PC-9 (cell line): Measurements from ENCODE around the gene E2F4.

ENCODE experiments used
- CTCF ChIP-seq: fragments of 200-600 bp; sonication (generic); conservative IDR thresholded peaks from 2 replicates; pipeline ENCODE4 v1.6.1; 2017; ENCODE audit warnings: mixed run types, antibody characterized with exemption, mild to moderate bottlenecking, moderate library complexity
- EZH2 ChIP-seq: fragments of 200-600 bp; sonication (generic); IDR thresholded peaks from 2 replicates; pipeline ENCODE4 v1.8.0; 2017; ENCODE audit warnings: antibody characterized with exemption, low read depth

DNA sequence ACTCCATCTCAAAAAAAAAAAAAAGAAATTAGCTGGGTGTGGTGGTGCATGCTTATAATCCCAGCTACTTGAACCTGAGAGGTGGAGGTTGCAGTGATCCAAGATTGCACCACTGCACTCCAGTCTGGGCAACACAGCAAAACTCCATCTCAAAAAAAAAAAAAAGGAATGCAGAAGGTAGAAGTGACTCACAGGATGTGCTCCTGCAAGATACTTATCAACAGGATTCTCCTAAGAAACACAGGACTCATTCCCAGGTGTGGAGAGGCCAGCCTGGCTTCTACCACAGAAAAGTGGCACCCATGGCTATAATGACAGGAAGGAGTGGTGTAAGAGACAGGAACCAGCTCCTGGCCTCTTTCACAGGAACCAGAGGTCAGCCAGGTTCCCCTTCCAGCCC lies 20.8 kb downstream of the E2F4 start:
- TF ChIP-seq CTCF (no peak), EZH2 (no peak)
